Liver (tissue), 9 donors: ENCODE results near the gene UACA. TPM values are rescaled to one million over a fixed set of nuclear protein-coding genes. Genes with fewer than 3 reads are reported as not detected.

Experiments used
- DNase-seq: peaks from one replicate; pipeline ENCODE4 v3.0.0-alpha.2; 2017; ENCODE audit warnings: low spot score
- H3K27ac ChIP-seq, 2 donors: one replicate each; pipeline ENCODE4 v1.7.0; 2013; ENCODE audit warnings: inconsistent platforms in 2 of 2, low read length in 2 of 2, control low read depth in 1 of 2, low read depth in 1 of 2, mild to moderate bottlenecking in 1 of 2
- H3K27me3 ChIP-seq, 4 donors: one replicate each; pipeline versions ENCODE4 v1.6.1 to v1.7.0; 2013; ENCODE audit warnings: low read length in 3 of 4, inconsistent platforms in 1 of 4, mild to moderate bottlenecking in 1 of 4, moderate library complexity in 1 of 4; ENCODE audit not compliant: control insufficient read depth in 4 of 4, insufficient read depth in 4 of 4
- H3K36me3 ChIP-seq, 4 donors: one replicate each; pipeline versions ENCODE4 v1.6.1 to v1.7.0; 2013; ENCODE audit warnings: low read length in 3 of 4, mild to moderate bottlenecking in 3 of 4, low read depth in 1 of 4, moderate library complexity in 1 of 4; ENCODE audit not compliant: control insufficient read depth in 4 of 4, insufficient read depth in 3 of 4
- H3K4me1 ChIP-seq, 4 donors: one replicate each; pipeline versions ENCODE4 v1.6.1 to v1.7.0; 2013; ENCODE audit warnings: low read length in 3 of 4, mild to moderate bottlenecking in 3 of 4, moderate library complexity in 1 of 4; ENCODE audit not compliant: control insufficient read depth in 4 of 4, insufficient read depth in 4 of 4
- H3K4me3 ChIP-seq, 3 donors: one replicate each; pipeline versions ENCODE4 v1.6.1 to v1.7.0; 2013; ENCODE audit warnings: low read length in 3 of 3, control low read depth in 1 of 3, low read depth in 1 of 3, mild to moderate bottlenecking in 1 of 3
- H3K9ac ChIP-seq, 2 donors: one replicate each; pipeline ENCODE4 v1.7.0; 2013; ENCODE audit warnings: low read length in 2 of 2, mild to moderate bottlenecking in 2 of 2, moderate library complexity in 2 of 2, control low read depth in 1 of 2, low read depth in 1 of 2
- H3K9me3 ChIP-seq, 4 donors: one replicate each; pipeline versions ENCODE4 v1.6.1 to v1.7.0; 2013; ENCODE audit warnings: low read length in 3 of 4; ENCODE audit not compliant: control insufficient read depth in 4 of 4
- FOXA1 ChIP-seq: IDR thresholded peaks from 2 replicates; pipeline ENCODE4 v1.6.1; 2016; ENCODE audit warnings: antibody characterized with exemption
- JUND ChIP-seq, 2 donors: IDR thresholded peaks; 2 replicates each; pipeline ENCODE4 v1.6.1; 2016; ENCODE audit warnings: antibody characterized with exemption in 2 of 2
- NR2F2 ChIP-seq: IDR thresholded peaks from 2 replicates; pipeline ENCODE4 v1.6.1; 2016; ENCODE audit warnings: antibody characterized with exemption
- SP1 ChIP-seq: IDR thresholded peaks from 2 replicates; pipeline ENCODE4 v1.6.1; 2018; ENCODE audit warnings: antibody characterized with exemption, mild to moderate bottlenecking
- TAF1 ChIP-seq: conservative IDR thresholded peaks from 2 replicates; pipeline ENCODE4 v1.6.1; 2016; ENCODE audit warnings: antibody characterized with exemption, mild to moderate bottlenecking
- YY1 ChIP-seq: IDR thresholded peaks from 2 replicates; pipeline ENCODE4 v1.6.1; 2016; ENCODE audit warnings: antibody characterized with exemption, mild to moderate bottlenecking
- WGBS: extraction: QIAGEN DNeasy Blood & Tissue Kit; methylation state at CpG from one replicate; pipeline ENCODE4 v1.1.7; 2013; 5-methylcytosine and 5-hydroxymethylcytosine counted together
- polyA plus RNA-seq, 2 donors: library from polyadenylated mRNA; stranded (reverse) in 1 of 2; unstranded in 1 of 2; fragments of 200-250 nt in 1 of 2; fragments of >200 nt in 1 of 2; fragmentation: Nextera tagmentation in 1 of 2; extraction: Ambion mirVana in 1 of 2; gene quantifications; one replicate each; pipeline versions ENCODE4 v1.2.1 to v1.2.3, GENCODE V29; 2013 to 2015
- total RNA-seq, 2 donors: library from RNA; depleted of rRNA; stranded (reverse); fragments of >200 nt; gene quantifications; one replicate each; pipeline ENCODE4 v1.2.3, GENCODE V29; 2014
- TF ChIP-seq, protein P1 (sequence below): IDR thresholded peaks from 2 replicates; pipeline ENCODE4 v1.6.1; 2016; ENCODE audit warnings: antibody characterized with exemption
- TF ChIP-seq, protein P2 (sequence below): IDR thresholded peaks from 2 replicates; pipeline ENCODE4 v1.6.1; 2016; ENCODE audit warnings: antibody characterized with exemption
- TF ChIP-seq, protein P3 (sequence below): IDR thresholded peaks from 2 replicates; pipeline ENCODE4 v1.6.1; 2016; ENCODE audit warnings: antibody characterized with exemption
- TF ChIP-seq, protein P4 (sequence below): fragments of 150-350 bp; IDR thresholded peaks from 2 replicates; pipeline ENCODE4 v1.5.1; 2017; ENCODE audit warnings: improper control_type of control experiment, low read depth, low read length; ENCODE audit not compliant: missing input control
- donor health status: healthy.
- donor health status: healthy.
- donor health status: healthy.
- donor health status: healthy.
- donor health status: healthy.

UACA gene
- total and polyA plus RNA-seq, 4 donors = 3.9 to 16.0 (median 10.0) TPM

DNA sequence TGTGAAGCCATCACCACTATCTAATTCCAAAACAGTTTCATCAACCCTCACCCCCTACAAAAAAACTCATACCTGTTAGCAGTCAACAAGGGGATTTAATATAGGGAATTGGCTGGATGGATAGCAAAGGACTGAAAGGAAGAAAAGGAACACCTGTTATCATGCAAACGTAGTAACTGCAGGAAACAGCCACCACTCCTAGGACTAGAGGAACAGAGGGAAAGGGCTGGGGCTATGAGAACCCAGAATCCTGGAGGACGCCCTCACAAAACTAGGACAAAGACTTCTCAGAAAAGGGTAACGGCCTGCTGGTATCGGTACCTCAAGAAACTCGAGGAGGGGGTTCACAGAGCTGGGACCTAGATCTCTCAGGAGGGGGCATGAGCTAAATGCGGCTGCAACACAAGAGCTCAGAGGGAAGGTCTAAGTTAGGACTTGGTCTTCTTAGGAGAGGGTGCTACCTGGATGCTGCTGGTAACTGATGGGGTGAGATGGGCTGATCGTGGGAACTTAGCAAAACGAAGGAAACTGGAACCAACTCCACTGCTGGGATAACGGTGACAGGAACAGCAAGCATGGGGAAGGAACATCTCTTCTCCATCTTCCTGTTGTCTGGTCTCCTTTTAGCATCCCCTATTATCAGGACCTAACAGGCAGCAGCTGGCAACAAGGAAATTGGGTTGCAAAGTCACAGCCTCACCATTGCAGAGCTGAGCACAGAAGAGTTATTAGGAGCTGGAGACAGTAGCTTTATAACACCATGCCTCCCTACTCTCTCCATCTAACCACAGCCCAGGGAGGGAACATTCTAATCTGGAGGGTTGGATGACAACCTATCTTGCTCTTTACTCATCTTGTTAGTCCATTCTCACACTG is 147.7 kb downstream of the UACA start:
- 88% methylated on average over 9 of the region's 9 CpGs for WGBS
- H3K27me3 ChIP-seq = no peaks in the 10 kb centered on the region

DNA sequence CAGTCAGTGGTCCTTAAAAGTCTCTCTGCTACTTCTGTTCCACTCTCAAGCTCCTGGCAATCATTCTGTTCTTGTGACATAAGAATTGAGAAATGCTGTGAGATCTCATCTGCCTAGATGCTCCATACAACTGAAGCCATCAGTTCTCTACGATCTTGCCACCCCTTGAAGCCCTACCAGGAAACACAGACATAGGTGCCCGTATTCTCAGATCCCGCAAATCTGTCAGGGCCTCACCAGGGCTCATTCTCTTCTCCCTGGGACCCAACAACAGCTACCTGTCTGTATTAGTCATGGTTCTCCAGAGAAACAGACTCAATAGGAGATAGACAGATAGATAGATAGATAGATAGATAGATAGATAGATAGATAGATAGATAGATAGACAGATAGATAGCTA is 149.1 kb downstream of the UACA start:
- no peak for TF ChIP-seq FOXA1
- TF ChIP-seq, protein P1, sequence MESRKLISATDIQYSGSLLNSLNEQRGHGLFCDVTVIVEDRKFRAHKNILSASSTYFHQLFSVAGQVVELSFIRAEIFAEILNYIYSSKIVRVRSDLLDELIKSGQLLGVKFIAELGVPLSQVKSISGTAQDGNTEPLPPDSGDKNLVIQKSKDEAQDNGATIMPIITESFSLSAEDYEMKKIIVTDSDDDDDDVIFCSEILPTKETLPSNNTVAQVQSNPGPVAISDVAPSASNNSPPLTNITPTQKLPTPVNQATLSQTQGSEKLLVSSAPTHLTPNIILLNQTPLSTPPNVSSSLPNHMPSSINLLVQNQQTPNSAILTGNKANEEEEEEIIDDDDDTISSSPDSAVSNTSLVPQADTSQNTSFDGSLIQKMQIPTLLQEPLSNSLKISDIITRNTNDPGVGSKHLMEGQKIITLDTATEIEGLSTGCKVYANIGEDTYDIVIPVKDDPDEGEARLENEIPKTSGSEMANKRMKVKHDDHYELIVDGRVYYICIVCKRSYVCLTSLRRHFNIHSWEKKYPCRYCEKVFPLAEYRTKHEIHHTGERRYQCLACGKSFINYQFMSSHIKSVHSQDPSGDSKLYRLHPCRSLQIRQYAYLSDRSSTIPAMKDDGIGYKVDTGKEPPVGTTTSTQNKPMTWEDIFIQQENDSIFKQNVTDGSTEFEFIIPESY = no peak
- no peak for DNase-seq
- H3K9me3 ChIP-seq = no peaks in the 10 kb centered on the region
- WGBS = 94% methylated on average over 3 of the region's 3 CpGs
- H3K4me1 ChIP-seq = peaks cover 0 to 15% (median 6%) of the 10 kb centered on the region in 4 donors
- no peaks in the 10 kb centered on the region for H3K36me3 ChIP-seq
- H3K27ac ChIP-seq = no peak overlapping the region
- no peaks in the 10 kb centered on the region for H3K27me3 ChIP-seq
- H3K9ac ChIP-seq = no peak overlapping the region
- H3K4me3 ChIP-seq = no peak overlapping the region

More for the DNA sequence above, 147.7 kb downstream of the UACA start:
- TF ChIP-seq FOXA1 = no peak
- TF ChIP-seq, protein P2, sequence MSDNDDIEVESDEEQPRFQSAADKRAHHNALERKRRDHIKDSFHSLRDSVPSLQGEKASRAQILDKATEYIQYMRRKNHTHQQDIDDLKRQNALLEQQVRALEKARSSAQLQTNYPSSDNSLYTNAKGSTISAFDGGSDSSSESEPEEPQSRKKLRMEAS = no peak
- TF ChIP-seq YY1 = no peak
- TF ChIP-seq, protein P3, sequence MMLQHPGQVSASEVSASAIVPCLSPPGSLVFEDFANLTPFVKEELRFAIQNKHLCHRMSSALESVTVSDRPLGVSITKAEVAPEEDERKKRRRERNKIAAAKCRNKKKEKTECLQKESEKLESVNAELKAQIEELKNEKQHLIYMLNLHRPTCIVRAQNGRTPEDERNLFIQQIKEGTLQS = no peak
- TF ChIP-seq, protein P1 = no peak
- no peak for TF ChIP-seq NR2F2
- TF ChIP-seq TAF1 = no peak
- TF ChIP-seq JUND (IDR thresholded peaks at IDR 0.05) = no peak
- TF ChIP-seq, protein P4, sequence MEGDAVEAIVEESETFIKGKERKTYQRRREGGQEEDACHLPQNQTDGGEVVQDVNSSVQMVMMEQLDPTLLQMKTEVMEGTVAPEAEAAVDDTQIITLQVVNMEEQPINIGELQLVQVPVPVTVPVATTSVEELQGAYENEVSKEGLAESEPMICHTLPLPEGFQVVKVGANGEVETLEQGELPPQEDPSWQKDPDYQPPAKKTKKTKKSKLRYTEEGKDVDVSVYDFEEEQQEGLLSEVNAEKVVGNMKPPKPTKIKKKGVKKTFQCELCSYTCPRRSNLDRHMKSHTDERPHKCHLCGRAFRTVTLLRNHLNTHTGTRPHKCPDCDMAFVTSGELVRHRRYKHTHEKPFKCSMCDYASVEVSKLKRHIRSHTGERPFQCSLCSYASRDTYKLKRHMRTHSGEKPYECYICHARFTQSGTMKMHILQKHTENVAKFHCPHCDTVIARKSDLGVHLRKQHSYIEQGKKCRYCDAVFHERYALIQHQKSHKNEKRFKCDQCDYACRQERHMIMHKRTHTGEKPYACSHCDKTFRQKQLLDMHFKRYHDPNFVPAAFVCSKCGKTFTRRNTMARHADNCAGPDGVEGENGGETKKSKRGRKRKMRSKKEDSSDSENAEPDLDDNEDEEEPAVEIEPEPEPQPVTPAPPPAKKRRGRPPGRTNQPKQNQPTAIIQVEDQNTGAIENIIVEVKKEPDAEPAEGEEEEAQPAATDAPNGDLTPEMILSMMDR = no peak
- no peak for TF ChIP-seq SP1
- Histone ChIP-seq H3K9me3 (no peaks in the 10 kb centered on the region), H3K27ac (no peak overlapping the region), H3K9ac (no peak overlapping the region), H3K4me3 (no peak overlapping the region), H3K36me3 (no peaks in the 10 kb centered on the region), H3K4me1 (peaks cover 0 to 15% (median 6%) of the 10 kb centered on the region in 4 donors)
- DNase-seq = no peak
